Right ventricle myocardium inferior (tissue), 1 donor: ENCODE data around the gene OCLN. TPM values are rescaled to one million over a fixed set of nuclear protein-coding genes. Genes with fewer than 3 reads are reported as not detected.
"Not testable (repeated sequence)": the region's sequence is repeated elsewhere in the genome, so short reads cannot be mapped to it uniquely, and the experiment has no call there.

Experiments used
- ATAC-seq: fragments of 200-7000 bp; cut with Tn5 transposase; one replicate; pipeline ENCODE4 v1.9.1; 2020; ENCODE audit warnings: mild to moderate bottlenecking, moderate library complexity
- DNase-seq: peaks from one replicate; pipeline ENCODE4 v3.0.0; 2021; ENCODE audit errors: missing footprints
- intact Hi-C: fragments of 100-400 bp; cut with DNase I; formaldehyde crosslinking; loops from one replicate; pipeline ENCODE4 v1.11.0; 2022
- total RNA-seq: library from RNA; stranded (reverse); fragmentation: NEBNext Ultra II Directional; extraction: Animal tissue kit (Norgen Biotek cat#: 25700); gene quantifications from one replicate; pipeline ENCODE4 v1.2.1, GENCODE V29; 2021
- donor health status: DM: no; HTN: yes; CAD: no; lungs with severe emphysema.

Gene OCLN
- total RNA-seq, 1 donor from 2014 or later = 1.5 TPM

- intact Hi-C loops = no loop called here
- ATAC-seq (no peak), DNase-seq (no peak)
Observed at GRCh38 chr5:69484891-69485290, 7.7 kb upstream of the OCLN start.

GRCh38 chr5:69485471-69485870, 7.1 kb upstream of the OCLN start:
- intact Hi-C loops = no loop called here
- ATAC-seq (no peak), DNase-seq (no peak)

- intact Hi-C loops = no loop called here
- DNase-seq = no peak
- ATAC-seq = no peak
Observed at GRCh38 chr5:69489246-69489645, 3.3 kb upstream of the OCLN start.

- ATAC-seq (no peak), DNase-seq (no peak)
- intact Hi-C loops = no loop called here
Observed at GRCh38 chr5:69491027-69491426, 1.6 kb upstream of the OCLN start.

- intact Hi-C loops = no loop called here
- DNase-seq (no peak), ATAC-seq (no peak)
Observed at GRCh38 chr5:69491838-69492390, 676 bp upstream of the OCLN start.

- ATAC-seq = no peak
- intact Hi-C loops = no loop called here
Observed at GRCh38 chr5:69492923-69493395, 369 bp downstream of the OCLN start.

GRCh38 chr5:69493396-69494133, 975 bp downstream of the OCLN start:
- no peak for ATAC-seq
- intact Hi-C loops = no loop called here
- DNase-seq = no peak

More at GRCh38 chr5:69492923-69493395, 369 bp downstream of the OCLN start:
- DNase-seq = no peak

- no peak for ATAC-seq
- intact Hi-C loops = no loop called here
- DNase-seq = no peak
Observed at GRCh38 chr5:69494452-69494851, 1.9 kb downstream of the OCLN start.

GRCh38 chr5:69497006-69497520, 4.5 kb downstream of the OCLN start:
- ATAC-seq (no peak), DNase-seq (no peak)
- intact Hi-C loops = no loop called here

- intact Hi-C loops = no loop called here
- DNase-seq (no peak), ATAC-seq (no peak)
Observed at GRCh38 chr5:69498384-69498783, 5.8 kb downstream of the OCLN start.

GRCh38 chr5:69502367-69502766, 9.8 kb downstream of the OCLN start:
- intact Hi-C loops = no loop called here
- ATAC-seq (no peak), DNase-seq (no peak)

- no peak for DNase-seq
- no peak for ATAC-seq
- intact Hi-C loops = no loop called here
Observed at GRCh38 chr5:69502767-69503488, 10.3 kb downstream of the OCLN start.

GRCh38 chr5:69504036-69504435, 11.4 kb downstream of the OCLN start:
- no peak for ATAC-seq
- intact Hi-C loops = no loop called here
- DNase-seq = no peak

- ATAC-seq (no peak), DNase-seq (no peak)
- intact Hi-C loops = no loop called here
Observed at GRCh38 chr5:69505306-69505705, 12.7 kb downstream of the OCLN start.

- intact Hi-C loops = no loop called here
- ATAC-seq (no peak), DNase-seq (no peak)
Observed at GRCh38 chr5:69509212-69509611, 16.6 kb downstream of the OCLN start.

- ATAC-seq (no peak), DNase-seq (no peak)
- intact Hi-C loops = no loop called here
Observed at GRCh38 chr5:69510694-69511093, 18.1 kb downstream of the OCLN start.

GRCh38 chr5:69512740-69513260, 20.2 kb downstream of the OCLN start:
- ATAC-seq (no peak), DNase-seq (no peak)
- intact Hi-C loops = no loop called here

GRCh38 chr5:69515570-69515969, 23.0 kb downstream of the OCLN start:
- DNase-seq, intact Hi-C loops, ATAC-seq: not testable (repeated sequence)

GRCh38 chr5:69516769-69517168, 24.2 kb downstream of the OCLN start:
- no peak for ATAC-seq

More at GRCh38 chr5:69516769-69517168, 24.2 kb downstream of the OCLN start:
- no peak for DNase-seq
- intact Hi-C loops = no loop called here
